HG02885 (cell line): ENCODE measurements around the gene MNT.

ENCODE experiments used
- ATAC-seq: cut with Tn5 transposase; IDR thresholded peaks from one replicate; pipeline ENCODE4 v1.9.1; 2021; ENCODE audit warnings: mild to moderate bottlenecking; ENCODE audit not compliant: unreplicated experiment, poor library complexity

Gene MNT

GRCh38 chr17:2336852-2337543 is 63.9 kb downstream of the MNT start, which contains the start of gene SGSM2:
TSS of gene SGSM2 (plus strand) at chr17:2337501. CDS start at chr17:2337689, 188 bp downstream.
- peak; percentile 36 for ATAC-seq

GRCh38 chr17:2336215-2336851 is 64.5 kb downstream of the MNT start, which contains the start of gene TSR1:
TSS of gene TSR1 (minus strand) at chr17:2336457. CDS start at chr17:2336427, 30 bp downstream.
- ATAC-seq = peak; percentile 87

- no peak for ATAC-seq
Observed at GRCh38 chr17:2335726-2336214, 65.1 kb downstream of the MNT start.
